ENCODE results near the gene PDE6A.
"Not testable (repeated sequence)": the region's sequence is repeated elsewhere in the genome, so short reads cannot be mapped to it uniquely, and the experiment has no call there.

Gene PDE6A

DNA sequence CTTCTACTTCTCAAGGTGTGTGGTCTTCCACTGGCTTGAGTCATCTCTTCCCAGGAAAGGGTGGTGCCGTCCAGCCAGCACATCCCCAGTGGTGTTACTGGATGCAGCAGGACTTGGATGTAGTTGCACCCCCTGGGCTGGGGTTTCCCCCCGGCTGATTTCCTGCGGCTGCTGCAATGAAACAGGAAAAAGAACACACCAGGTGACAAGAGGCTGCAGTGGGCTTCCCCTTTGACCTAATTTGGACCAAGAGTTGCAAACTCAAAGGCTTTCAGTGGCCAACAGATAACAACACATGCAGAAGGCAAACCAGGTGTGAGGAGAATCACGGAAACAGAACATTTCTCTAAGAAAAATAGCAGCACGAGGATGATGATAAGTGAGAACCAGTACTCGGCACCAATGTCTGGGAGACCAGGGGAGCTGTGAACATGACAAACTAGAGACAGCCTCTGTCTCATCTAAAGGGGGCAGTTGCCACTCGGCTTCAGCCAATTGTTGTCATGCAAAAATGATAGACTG lies 83.7 kb downstream of the PDE6A start:
- DNase-seq (ENCODE audit: low read depth) = no peak

DNA sequence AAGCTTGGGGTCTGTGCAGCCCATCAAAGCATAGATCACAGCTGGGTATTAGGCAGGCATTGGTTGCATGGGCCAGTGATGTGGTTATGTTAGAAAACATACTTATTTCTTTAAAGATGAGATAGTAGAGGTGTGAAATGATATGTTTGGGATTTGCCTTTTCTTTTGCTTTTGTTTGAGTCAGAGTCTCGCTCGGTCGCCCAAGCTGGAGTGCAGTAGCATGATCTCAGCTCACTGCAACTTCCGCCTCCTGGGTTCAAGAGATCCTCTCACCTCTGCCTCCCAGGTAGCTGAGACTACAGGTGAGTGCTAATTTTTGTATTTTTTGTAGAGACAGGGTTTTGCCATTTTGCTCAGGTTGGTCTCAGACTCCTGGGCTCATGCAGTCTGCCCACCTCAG lies 84.8 kb downstream of the PDE6A start:
- no peak for DNase-seq (ENCODE audit: low read depth)

DNA sequence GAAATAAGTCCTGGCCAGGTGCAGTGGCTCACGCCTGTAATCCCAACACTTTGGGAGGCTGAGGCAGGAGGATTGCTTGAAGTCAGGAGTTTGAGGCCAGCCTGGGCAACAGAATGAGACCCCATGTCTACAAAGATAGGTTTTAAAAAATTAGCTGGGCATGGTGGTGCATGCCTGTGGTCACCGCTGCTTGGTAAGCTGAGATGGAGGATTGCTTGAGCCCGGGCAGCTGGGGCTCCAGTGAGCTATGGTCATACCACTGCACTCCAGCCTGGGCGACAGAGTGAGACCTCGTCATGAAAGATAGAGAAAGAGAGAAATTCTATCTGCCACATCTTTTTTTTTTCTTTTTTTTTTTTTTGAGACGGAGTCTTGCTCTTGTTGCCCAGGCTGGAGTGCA lies 86.1 kb downstream of the PDE6A start:
- not testable (repeated sequence) for DNase-seq (ENCODE audit: low read depth)

DNA sequence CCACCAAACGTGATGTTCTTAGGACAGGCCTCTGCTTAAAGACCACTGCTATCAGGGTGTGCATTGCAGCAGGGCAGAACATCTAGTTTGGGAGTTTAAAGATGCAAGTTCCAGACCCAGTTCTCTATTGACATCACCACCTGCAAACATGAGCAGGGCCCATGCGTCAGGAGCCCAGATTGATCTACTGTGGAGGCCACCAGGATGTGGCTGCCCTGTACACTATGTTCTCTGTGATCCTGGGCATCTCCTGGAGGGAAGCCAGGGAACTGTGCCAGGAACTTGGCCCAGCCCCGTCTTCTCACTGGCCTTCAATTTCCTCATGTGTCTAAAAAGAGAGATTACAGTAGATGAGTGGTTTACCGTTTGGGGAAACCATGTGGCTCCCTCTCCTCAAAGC lies 87.1 kb downstream of the PDE6A start:
- no peak for DNase-seq (ENCODE audit: low read depth)

DNA sequence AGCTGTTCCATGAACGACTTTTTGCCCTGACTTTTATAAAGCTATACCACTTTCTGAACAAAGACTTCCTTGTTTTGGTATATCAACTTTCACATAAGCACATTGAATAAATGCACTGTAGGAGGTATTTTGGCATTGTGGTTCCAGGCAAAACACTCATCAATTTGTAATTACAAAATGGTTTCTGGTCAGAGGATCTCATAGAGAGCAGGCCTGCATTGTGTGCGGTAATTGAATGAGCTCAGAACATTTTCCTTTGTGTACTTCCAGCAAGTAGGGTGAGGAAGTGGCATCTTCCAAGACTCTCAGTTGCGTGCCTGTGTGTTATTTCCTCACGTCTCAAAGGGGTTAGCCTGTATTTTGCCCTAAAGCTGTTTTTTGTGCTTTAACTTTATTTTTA lies 89.2 kb downstream of the PDE6A start:
- no peak for DNase-seq (ENCODE audit: low read depth)

DNA sequence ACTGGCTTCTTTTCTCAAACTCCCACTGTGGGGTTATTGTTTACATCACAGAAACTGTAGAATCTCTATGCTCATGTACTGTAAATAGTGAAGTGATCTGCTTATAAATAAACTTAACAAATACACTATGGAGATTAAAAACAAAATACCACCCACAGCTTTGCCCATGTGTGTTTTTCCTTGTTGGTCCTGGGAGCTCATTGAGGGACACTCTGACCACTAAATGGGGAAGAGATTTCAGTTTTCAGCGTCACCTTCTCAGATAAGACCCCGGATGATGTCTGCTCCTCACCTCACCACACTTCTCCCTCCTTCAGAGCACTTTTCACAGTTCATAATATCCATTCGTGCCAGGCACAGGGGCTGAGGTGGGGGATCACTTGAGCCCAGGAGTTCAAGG lies 89.7 kb downstream of the PDE6A start:
- no peak for DNase-seq (ENCODE audit: low read depth)

DNA sequence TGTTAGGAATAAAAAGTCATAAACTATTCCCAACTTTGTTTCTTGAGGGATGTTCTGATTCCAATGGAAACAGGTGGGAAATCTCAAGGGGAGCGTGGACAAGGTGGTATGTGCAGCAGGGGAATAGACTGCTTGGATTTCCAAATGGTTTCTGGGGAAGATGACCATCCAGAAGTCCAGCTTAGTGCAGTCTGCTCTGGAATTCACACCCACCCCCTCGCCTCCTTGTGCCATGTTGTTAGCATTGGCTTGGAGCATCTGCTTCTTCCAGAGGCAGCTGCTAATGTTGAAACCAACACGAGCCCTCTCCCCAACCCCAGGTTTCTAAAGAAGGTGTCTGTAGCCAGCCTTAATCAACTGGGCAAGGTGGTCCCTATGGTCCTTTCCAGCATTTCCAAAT lies 90.9 kb downstream of the PDE6A start:
- DNase-seq (ENCODE audit: low read depth) = no peak

DNA sequence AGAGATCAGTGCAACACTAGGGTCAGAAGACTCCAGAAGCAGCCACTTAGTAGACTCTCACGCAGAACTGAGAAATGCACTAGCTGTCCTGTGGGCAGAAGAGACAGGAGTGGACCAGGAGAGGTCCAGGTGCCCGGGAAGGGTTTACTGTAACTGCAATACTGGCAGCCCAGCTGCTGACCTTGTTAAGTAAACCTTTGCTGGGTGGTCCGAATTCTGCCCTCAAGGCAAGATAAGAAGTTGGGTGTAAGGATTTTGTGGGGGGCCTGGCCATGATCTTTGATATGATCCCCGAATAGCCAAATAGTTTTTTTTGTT lies 91.3 kb downstream of the PDE6A start:
- DNase-seq (ENCODE audit: low read depth) = no peak

DNA sequence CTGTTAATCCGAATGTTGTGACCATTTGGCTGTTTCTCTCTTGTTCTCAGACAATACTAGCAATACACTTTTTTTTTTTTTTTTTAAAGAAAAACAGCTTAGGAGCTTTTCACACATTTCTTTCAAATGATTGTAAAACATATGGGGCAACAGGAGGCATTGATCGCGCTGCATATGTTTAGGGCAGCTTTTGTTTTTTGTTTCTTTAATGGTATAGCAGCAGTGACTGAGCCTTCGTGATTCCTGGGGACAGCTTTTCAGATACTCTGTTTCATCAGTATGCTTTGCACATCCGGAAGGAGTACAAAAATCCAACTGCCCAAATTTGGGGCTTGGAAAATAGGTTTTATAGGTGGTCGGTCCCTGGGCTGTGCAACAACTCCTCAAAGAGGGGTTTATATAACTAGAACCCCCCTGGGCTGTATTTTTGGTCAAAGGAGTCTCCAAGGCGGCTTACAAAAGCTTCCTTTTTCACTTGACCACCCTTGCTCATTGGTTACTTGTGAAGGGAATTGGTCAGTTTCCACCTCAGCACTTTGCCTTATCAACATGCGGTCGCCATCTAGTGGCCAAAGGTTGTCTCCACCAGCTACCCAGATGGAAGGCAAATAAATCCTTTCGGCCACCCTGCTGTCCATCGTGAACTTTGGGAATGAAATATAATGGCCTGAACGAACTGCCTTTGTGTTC lies 91.8 kb downstream of the PDE6A start:
- no peak for DNase-seq (ENCODE audit: low read depth)

DNA sequence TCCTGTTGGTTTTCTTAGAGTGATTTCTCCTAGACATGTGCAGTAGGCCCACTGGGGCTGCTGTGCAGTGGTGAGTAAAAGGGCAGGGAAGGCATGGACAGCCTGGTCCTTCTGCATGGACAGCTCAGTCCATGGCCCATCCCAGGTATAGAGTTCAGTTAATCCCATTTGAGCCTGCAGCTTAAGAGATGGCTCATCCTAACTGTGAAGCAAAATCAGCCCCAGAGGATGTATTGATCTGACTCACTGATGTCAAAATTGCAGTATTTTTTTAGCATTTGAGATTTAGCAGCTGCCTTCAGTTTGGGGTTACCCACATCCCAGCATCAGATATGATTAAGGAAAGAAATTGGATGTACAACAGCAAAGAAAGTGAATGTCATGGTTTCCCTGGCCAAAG lies 93.4 kb downstream of the PDE6A start:
- DNase-seq (ENCODE audit: low read depth) = no peak

DNA sequence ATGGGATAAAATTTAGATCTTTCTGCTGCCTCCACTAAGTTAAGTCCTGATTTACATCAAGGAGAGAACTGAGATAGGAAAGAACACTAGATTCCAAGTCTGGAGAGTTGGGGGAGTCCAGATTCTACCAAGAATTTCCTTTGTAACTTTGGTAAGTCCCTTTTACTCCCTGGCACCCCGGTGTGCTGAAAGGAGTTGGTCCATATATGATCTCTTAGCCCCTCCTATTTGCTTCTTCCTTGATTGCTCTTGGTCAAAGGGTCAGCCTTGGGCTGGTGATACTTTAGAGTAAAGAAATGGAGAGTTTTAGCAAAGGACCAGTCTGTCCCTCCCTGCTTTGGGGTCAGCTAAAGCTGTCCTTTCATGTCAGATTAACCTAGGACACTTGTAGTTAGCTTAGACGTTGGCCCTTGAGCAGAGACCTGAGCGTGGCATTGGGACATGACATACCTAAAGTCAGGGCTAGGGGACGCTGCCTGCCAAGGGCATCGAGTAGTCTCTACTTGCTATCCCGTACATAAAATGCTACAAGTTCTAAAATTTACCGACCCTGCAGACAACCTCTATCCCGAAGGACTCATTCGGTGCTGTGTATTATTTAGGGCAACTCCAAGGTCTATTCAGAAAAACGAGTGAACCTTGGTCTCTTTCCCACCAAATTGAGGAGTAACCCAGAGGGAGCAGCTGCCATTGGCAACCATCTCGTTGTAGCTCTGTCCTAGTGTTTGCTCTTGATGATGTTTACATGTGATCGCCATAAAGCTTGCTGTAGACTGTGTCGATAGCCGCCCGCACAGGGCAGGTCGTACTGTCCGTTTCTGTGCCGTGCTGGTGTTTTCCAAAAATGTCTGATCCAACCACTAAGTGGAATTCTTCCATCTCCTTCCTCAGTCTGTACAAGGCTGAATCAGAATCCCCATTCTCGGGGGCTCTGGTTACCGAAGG lies 94.4 kb downstream of the PDE6A start:
- DNase-seq (ENCODE audit: low read depth) = no peak

DNA sequence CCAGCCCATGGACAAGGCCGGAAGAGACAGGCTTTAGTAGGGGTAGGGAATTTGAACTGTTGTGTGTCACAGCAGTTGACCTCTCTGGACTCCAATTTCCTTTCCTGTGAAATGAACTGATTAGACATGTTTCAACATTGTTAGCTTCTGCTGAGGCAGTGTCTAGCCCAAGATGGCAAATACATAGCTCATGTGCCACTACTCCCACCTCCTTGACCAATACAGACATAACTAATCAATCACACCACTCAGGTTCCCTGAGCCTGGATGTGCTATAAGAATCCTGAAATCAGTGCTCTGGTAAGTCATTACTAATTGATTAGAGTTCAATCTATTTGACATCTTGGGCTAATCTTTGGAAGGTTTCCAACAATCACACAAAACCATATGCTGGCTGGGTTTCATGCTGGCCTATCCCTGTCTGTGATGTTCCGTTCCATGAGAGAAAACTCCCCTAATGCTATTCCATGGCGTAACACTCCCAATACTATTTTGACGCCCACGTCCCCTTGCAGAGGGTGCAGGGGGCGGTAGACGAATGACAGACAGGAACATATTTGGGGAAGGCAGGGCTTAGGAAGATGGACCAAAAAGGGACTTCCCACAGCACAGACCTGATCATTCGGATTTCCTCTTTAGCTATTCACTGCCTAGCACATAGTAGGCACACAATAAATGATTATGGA lies 95.2 kb downstream of the PDE6A start:
- DNase-seq (ENCODE audit: low read depth) = no peak

DNA sequence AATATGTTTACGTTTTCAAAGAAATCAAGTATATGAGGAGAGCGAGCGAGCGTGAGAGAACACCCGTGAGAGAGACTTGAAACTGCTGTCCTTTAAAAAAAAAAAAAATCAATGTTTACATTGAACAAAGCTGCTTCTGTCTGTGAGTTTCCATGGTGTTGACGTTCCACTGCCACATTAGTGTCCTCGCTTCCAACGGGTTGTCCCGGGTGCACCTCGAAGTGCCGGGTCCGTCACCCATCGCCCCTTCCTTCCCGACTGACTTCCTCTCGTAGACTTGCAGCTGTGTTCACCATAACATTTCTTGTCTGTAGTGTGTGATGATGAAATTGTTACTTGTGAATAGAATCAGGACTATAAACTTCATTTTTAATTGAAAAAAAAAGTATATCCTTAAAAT lies 97.0 kb downstream of the PDE6A start:
- DNase-seq (ENCODE audit: low read depth) = no peak

DNA sequence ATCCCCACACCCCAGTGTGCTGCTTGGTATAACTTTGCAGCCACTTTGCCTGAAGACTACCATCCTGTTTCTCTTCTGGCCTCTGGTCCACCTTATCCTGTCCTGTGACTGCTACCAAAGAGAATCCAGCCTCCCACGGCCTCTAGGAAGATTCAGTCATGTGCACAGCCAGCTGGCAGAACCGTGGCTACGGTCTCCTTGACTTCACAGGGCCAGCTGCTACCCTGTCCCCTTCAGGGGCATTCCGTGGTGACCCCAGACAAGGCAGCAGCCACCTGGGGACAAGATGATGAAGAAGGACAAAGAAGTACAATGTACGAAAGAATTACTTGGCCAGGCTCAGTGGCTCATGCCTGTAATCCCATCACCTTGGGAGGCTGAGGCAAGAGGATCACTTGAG lies 98.6 kb downstream of the PDE6A start:
- DNase-seq (ENCODE audit: low read depth) = no peak

DNA sequence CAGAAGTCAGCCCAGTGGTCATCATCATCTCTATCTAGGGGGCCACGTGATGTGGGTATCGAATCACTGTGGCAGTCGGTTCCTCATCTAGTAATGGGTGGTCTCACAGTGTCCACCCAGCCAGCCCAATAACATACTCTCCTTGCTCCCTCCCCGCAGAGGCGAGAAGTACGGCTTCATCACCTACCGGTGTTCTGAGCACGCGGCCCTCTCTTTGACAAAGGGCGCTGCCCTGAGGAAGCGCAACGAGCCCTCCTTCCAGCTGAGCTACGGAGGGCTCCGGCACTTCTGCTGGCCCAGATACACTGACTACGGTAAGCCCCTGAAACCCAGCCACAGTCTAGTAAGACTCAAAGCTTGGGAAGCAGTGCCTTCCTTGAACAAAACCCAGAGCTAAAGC lies 99.0 kb downstream of the PDE6A start:
- DNase-seq (ENCODE audit: low read depth) = no peak

DNA sequence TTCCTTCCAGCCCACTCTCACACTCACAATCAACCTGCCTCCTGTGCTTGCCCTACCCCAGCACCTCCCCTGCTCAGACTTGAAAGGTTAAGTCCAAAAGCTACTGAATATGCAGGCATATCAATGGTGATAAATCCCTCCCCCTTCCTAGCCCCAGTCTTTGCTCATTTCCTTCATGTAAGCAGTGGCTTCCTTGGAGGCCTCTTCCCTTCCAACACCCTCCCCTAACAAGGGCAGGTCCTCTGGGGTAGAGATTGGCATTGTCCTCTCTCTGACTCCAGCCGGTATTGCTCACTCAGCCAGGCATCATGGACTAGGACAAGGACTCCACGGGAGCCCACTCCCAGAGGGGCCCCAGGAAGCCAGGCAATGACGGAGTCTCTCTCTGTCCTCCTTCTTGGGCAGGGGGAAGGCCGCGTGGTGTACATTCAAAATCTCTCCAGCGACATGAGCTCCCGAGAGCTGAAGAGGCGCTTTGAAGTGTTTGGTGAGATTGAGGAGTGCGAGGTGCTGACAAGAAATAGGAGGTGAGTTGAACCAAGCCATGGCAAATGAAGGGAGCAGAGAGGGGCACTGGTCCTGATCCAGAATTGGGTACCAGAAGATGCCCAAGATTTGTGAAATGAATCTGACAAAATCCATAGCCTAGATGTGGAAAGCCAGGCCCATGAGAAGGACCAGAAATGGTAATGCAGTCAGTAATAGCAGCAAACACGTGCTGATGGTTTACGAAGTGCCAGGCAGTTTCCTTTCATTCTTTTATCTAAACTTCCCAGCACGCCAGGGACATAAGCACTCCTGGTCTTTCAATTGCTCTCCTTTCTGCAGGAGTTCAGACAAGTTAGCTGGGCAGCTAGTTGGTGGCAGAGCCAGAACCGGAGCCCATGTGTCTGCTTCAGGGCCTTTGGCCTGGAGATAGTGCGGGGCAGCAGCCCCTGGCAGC lies 102.5 kb downstream of the PDE6A start:
- DNase-seq (ENCODE audit: low read depth) = no peak

DNA sequence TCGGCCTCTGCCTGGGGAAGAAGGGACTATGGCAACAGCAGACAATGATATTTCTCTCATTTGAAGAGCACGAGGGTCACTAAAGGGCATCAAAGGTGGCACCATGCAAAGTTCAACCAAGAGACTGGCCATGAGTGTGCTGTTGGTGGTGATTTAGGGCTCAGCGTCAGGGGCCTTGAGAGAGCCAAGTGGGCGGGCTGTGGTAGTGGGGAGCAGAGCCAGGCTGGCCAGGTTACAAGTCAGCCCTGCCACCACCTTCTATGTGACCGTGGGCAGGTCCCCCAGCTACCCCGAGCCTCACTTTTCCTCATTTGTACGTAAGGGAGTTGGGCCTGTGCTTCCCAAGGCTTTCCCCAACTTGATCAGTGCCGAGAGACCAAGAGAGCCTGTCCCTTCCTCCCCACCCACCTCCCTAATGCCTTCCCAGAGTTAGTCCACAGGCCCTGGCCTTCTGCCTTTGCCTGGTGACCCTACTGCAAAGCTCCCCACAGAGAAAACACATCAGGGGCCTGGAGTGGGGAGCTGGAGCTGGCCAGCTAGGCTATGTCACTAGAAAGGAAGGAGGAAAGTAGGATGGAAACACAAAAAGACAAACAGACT lies 104.3 kb downstream of the PDE6A start:
- DNase-seq (ENCODE audit: low read depth) = no peak

DNA sequence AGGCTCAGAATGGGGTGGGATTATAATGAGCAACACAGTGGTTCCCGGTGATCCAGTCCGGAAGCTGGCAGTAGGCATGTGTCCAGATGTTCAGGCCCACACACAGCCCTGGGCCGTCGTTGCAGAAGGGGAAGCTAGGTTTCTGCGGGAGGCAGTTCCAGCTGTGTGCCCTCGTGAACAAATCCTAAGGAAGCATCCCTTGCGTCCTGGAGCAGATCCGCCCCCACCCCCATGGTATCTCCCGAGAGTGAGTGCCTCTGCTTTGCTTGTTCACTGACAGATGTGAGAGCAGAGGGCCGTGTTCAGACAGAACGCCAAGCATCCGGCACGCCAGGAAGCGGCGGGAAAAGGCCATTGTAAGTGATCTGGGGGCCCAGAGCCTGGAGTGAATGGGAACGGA lies 104.8 kb downstream of the PDE6A start:
- DNase-seq (ENCODE audit: low read depth) = no peak

DNA sequence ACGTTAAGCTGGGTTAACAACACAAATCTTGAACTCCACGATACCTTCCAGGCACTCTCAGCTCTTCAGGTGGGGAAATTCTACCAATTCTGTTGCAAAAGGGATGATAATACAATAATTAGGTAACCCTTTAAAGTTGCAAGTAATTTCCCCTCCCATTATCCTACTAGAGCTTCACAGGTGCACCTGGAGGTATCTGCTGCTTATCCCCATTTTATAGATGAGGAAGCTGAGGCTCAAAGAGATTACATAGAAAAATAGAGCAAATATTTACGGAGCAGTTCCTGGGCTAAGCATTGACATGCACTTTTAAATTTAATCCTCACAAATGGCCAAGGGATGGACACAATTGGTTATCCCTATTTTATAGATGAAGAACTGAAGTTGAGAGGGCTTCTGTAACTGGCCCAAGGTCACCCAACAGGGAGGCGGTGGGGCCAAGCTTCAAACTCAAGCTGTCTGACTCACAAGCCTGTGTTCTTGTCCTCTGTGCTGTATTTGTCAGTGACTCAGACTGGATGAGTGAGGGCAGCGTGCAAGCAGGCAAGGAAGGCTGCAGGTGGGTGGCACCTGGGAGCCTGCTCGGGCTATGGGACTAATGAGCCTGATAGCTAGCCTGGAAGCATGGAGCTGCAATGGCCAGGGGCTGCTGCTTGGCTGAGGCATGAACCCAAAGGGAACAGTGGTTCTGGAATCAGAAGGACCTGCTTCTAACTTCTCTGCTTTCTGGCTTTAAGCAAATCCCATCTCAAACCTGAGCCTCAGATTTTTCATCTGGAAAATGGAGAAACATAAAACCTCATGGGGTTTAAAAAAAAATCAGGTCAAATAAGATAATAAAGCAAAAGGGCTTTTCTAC lies 105.5 kb downstream of the PDE6A start:
- DNase-seq (ENCODE audit: low read depth) = no peak

DNA sequence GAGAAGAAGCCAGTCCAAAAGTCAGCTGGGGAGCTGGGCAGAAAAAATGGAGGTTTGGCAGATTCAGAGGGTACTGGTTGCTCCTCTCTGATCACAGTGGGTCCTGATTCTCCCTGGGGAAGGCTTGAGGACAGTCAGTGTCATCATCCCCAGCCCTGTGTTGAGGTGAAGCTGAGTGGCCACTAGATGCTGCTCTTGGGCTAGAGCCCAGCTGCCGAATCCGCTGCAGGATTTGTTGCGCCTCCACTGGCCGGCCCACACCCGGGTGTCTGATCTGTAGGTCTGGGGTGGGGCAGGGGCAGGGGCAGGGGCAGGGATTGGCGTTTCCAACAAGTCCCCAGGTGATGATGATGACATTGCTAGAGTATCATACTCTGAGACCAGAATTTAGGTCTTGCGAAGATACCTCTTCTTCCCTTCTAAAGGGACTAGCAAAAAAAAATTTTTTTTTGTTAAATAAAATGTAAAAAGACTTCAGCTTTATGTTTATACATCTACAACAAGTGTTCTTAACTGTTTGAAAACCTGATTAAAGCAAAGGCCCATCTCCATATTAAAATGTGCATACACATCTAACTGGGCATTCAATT lies 106.8 kb downstream of the PDE6A start:
- DNase-seq (ENCODE audit: low read depth) = no peak

All from activated T-helper 9 cell treated with anti-CD3 and anti-CD28 coated beads, Interleukin-2, amount 50 U/mL, for 16 hours (primary cell).